Neural progenitor cell (in vitro differentiated cells): Measurements from ENCODE around the gene PPP1R14B.

Experiments
- EZH2 ChIP-seq: fragments of 200-600 bp; sonication (generic); IDR thresholded peaks from 2 replicates; pipeline ENCODE4 v1.6.1; 2017; ENCODE audit warnings: antibody characterized with exemption, mild to moderate bottlenecking, moderate library complexity
- EZH2phosphoT487 ChIP-seq: fragments of 200-600 bp; sonication (generic); IDR thresholded peaks from 2 replicates; pipeline ENCODE4 v1.6.1; 2017; ENCODE audit warnings: antibody characterized with exemption
- TF ChIP-seq, protein P1 (sequence below): fragments of 200-600 bp; sonication (generic); IDR thresholded peaks from 2 replicates; pipeline ENCODE4 v1.5.1; 2017; ENCODE audit warnings: antibody characterized with exemption, mild to moderate bottlenecking

DNA sequence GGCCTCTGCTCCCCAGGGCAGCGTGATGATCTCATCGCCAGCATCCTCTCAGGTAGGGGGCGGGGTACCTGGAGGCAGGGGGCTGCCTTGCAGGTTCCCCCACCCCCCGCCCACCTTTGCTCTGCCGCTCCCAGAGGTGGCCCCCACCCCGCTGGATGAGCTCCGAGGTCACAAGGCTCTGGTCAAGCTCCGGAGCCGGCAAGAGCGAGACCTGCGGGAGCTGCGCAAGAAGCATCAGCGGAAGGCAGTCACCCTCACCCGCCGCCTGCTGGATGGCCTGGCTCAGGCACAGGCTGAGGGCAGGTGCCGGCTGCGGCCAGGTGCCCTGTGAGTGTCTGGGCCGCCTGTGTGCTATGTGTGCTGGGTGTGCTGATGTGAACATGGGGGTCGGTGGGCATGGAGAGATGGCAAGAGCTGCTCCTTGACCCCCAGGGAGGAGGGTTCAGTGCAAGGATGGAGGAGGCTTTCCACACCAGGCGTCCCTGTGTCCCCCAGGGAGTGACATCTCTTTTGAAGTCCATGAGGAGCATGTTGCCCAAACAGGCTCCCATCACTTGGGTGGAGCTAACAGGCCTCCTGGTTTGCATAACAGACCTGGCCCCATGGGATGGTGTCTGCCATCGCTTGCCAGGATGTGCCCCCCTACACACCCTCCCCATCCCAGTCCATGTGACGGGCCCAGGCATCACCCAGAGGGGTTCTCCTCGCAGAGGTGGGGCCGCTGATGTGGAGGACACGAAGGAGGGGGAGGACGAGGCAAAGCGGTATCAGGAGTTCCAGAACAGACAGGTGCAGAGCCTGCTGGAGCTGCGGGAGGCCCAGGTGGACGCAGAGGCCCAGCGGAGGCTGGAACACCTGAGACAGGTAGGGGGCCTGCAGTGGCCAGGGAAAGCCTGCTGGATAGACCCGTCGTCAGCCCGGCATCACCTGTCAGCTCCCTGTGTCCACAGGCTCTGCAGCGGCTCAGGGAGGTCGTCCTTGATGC is 18.7 kb upstream of the PPP1R14B start:
- TF ChIP-seq, protein P1, sequence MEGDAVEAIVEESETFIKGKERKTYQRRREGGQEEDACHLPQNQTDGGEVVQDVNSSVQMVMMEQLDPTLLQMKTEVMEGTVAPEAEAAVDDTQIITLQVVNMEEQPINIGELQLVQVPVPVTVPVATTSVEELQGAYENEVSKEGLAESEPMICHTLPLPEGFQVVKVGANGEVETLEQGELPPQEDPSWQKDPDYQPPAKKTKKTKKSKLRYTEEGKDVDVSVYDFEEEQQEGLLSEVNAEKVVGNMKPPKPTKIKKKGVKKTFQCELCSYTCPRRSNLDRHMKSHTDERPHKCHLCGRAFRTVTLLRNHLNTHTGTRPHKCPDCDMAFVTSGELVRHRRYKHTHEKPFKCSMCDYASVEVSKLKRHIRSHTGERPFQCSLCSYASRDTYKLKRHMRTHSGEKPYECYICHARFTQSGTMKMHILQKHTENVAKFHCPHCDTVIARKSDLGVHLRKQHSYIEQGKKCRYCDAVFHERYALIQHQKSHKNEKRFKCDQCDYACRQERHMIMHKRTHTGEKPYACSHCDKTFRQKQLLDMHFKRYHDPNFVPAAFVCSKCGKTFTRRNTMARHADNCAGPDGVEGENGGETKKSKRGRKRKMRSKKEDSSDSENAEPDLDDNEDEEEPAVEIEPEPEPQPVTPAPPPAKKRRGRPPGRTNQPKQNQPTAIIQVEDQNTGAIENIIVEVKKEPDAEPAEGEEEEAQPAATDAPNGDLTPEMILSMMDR = no peak
- TF ChIP-seq EZH2phosphoT487 = no peak
- TF ChIP-seq EZH2 = no peak
